GM23338 (cell line): ENCODE measurements around the gene ITPRID2. TPM values are rescaled to one million over a fixed set of nuclear protein-coding genes. Genes with fewer than 3 reads are reported as not detected.

ENCODE experiments used
- ATAC-seq: fragments of 200-7000 bp; cut with Tn5 transposase; 3 replicates; pipeline ENCODE4 v1.9.1; 2020
- DNase-seq: peaks from one replicate; pipeline ENCODE4 v3.0.0-alpha.2; 2015; ENCODE audit warnings: low spot score
- H2AFZ ChIP-seq: fragments of 200-600 bp; sonication (generic); 2 replicates; pipeline ENCODE4 v1.8.0; 2016; ENCODE audit warnings: antibody characterized with exemption, mild to moderate bottlenecking, moderate library complexity
- H3F3A ChIP-seq: fragments of 200-600 bp; sonication (generic); replicated peaks from 2 replicates; pipeline ENCODE4 v1.8.0; 2017; ENCODE audit warnings: antibody characterized with exemption, mixed run types, low read depth
- H3K27ac ChIP-seq: fragments of 200-600 bp; sonication (generic); 2 replicates; pipeline ENCODE4 v1.6.1; 2016; ENCODE audit warnings: low read depth
- H3K27me3 ChIP-seq: fragments of 200-600 bp; sonication (generic); 2 replicates; pipeline ENCODE4 v1.8.0; 2016; ENCODE audit warnings: mild to moderate bottlenecking, mixed run types, moderate library complexity; ENCODE audit not compliant: insufficient read depth
- H3K36me3 ChIP-seq: fragments of 200-600 bp; sonication (generic); 2 replicates; pipeline ENCODE4 v1.8.0; 2016; ENCODE audit warnings: mild to moderate bottlenecking; ENCODE audit not compliant: insufficient read depth
- H3K4me1 ChIP-seq: fragments of 200-600 bp; sonication (generic); 2 replicates; pipeline ENCODE4 v1.8.0; 2016; ENCODE audit warnings: mild to moderate bottlenecking, moderate library complexity; ENCODE audit not compliant: insufficient read depth
- H3K4me2 ChIP-seq: fragments of 200-600 bp; sonication (generic); 2 replicates; pipeline ENCODE4 v1.7.1; 2017; ENCODE audit warnings: mixed run types
- H3K4me3 ChIP-seq: fragments of 200-600 bp; sonication (generic); 2 replicates; pipeline ENCODE4 v1.6.1; 2016; ENCODE audit warnings: mixed run types
- H3K79me2 ChIP-seq: fragments of 200-600 bp; sonication (generic); replicated peaks from 2 replicates; pipeline ENCODE4 v1.8.0; 2017; ENCODE audit warnings: mild to moderate bottlenecking; ENCODE audit not compliant: insufficient read depth
- H3K9me2 ChIP-seq: fragments of 200-600 bp; sonication (generic); 2 replicates; pipeline ENCODE4 v1.8.0; 2017; ENCODE audit not compliant: insufficient read depth
- H4K20me1 ChIP-seq: fragments of 200-600 bp; sonication (generic); replicated peaks from 2 replicates; pipeline ENCODE4 v1.8.0; 2017; ENCODE audit warnings: mild to moderate bottlenecking; ENCODE audit not compliant: insufficient read depth
- H3K27ac Mint-ChIP-seq: 2 replicates; pipeline ENCODE4 v1.8.0; 2020; ENCODE audit warnings: inconsistent platforms, mild to moderate bottlenecking, moderate library complexity, mixed read lengths
- H3K27me3 Mint-ChIP-seq: 3 replicates; pipeline ENCODE4 v1.8.0; 2022; ENCODE audit warnings: low read depth, mild to moderate bottlenecking, moderate library complexity, mixed read lengths, inconsistent platforms; ENCODE audit not compliant: insufficient read depth, poor library complexity
- H3K36me3 Mint-ChIP-seq: 3 replicates; pipeline ENCODE4 v1.8.0; 2021; ENCODE audit warnings: low read depth, mild to moderate bottlenecking, inconsistent platforms, moderate library complexity, mixed read lengths
- H3K4me1 Mint-ChIP-seq: 3 replicates; pipeline ENCODE4 v1.8.0; 2020; ENCODE audit warnings: mild to moderate bottlenecking, inconsistent platforms, mixed read lengths
- H3K4me3 Mint-ChIP-seq: 3 replicates; pipeline ENCODE4 v1.8.0; 2021; ENCODE audit warnings: moderate library complexity, mild to moderate bottlenecking, inconsistent platforms, mixed read lengths
- H3K9me3 Mint-ChIP-seq: 3 replicates; pipeline ENCODE4 v1.8.0; 2020; ENCODE audit warnings: moderate library complexity, mild to moderate bottlenecking, inconsistent platforms, mixed read lengths
- CREB1 ChIP-seq: fragments of 250-450 bp; sonication (Bioruptor Pico); IDR thresholded peaks from 2 replicates; pipeline ENCODE4 v1.5.0; 2020; ENCODE audit warnings: low read depth, mild to moderate bottlenecking, moderate library complexity
- EZH2 ChIP-seq: fragments of 200-600 bp; sonication (generic); IDR thresholded peaks from one replicate; pipeline ENCODE4 v1.8.0; 2017; ENCODE audit warnings: antibody characterized with exemption, mild to moderate bottlenecking, low read depth; ENCODE audit not compliant: unreplicated experiment
- EZH2phosphoT487 ChIP-seq: fragments of 200-600 bp; sonication (generic); IDR thresholded peaks from one replicate; pipeline ENCODE4 v1.8.1; 2018; ENCODE audit warnings: antibody characterized with exemption; ENCODE audit not compliant: unreplicated experiment
- JUNB ChIP-seq: IDR thresholded peaks from one replicate; pipeline ENCODE4 v1.6.1; 2016; ENCODE audit warnings: antibody characterized with exemption; ENCODE audit not compliant: unreplicated experiment
- NANOG ChIP-seq: IDR thresholded peaks from 2 replicates; pipeline ENCODE4 v1.6.1; 2016; ENCODE audit warnings: antibody characterized with exemption, borderline replicate concordance
- POLR2AphosphoS5 ChIP-seq: IDR thresholded peaks from 2 replicates; pipeline ENCODE4 v1.6.1; 2016; ENCODE audit warnings: antibody characterized with exemption, low read depth
- STAT1 ChIP-seq: IDR thresholded peaks from one replicate; pipeline ENCODE4 v1.6.1; 2016; ENCODE audit warnings: antibody characterized with exemption; ENCODE audit not compliant: unreplicated experiment
- ZNF114 ChIP-seq: fragments of 250-450 bp; sonication (Bioruptor Pico); IDR thresholded peaks from 2 replicates; pipeline ENCODE4 v1.5.0; 2020; ENCODE audit warnings: mild to moderate bottlenecking, moderate library complexity
- ZNF331 ChIP-seq: fragments of 250-450 bp; sonication (Bioruptor Pico); IDR thresholded peaks from 2 replicates; pipeline ENCODE4 v1.5.0; 2020; ENCODE audit warnings: low read depth, mild to moderate bottlenecking, moderate library complexity
- polyA plus RNA-seq: library from polyadenylated mRNA; unstranded; fragments of >200 nt; fragmentation: Nextera tagmentation; extraction: Ambion mirVana; gene quantifications from 2 replicates; pipeline ENCODE4 v1.2.1, GENCODE V29; 2016
- total RNA-seq: library from RNA; depleted of rRNA; stranded (reverse); fragments of >200 nt; shearing (Covaris generic); gene quantifications from 2 replicates; pipeline ENCODE4 v1.2.3, GENCODE V29; 2014
- TF ChIP-seq, protein P1 (sequence below): IDR thresholded peaks from 2 replicates; pipeline ENCODE4 v1.6.1; 2016; ENCODE audit warnings: antibody characterized with exemption
- TF ChIP-seq, protein P2 (sequence below): IDR thresholded peaks from one replicate; pipeline ENCODE4 v1.6.1; 2018; ENCODE audit warnings: antibody characterized with exemption; ENCODE audit not compliant: unreplicated experiment
- TF ChIP-seq, protein P3 (sequence below): fragments of 250-450 bp; sonication (Bioruptor Pico); IDR thresholded peaks from 2 replicates; pipeline ENCODE4 v1.5.0; 2020; ENCODE audit warnings: mild to moderate bottlenecking, moderate library complexity
- TF ChIP-seq, protein P4 (sequence below), 2 experiments: fragments of 200-600 bp in 1 of 2; sonication (generic) in 1 of 2; conservative IDR thresholded peaks; 2 replicates each; pipeline versions ENCODE4 v1.5.1 to v1.6.1; 2016 to 2017; ENCODE audit warnings: antibody characterized with exemption in 2 of 2, low read depth in 2 of 2, mild to moderate bottlenecking in 2 of 2, moderate library complexity in 1 of 2

The ITPRID2 gene
- total and polyA plus RNA-seq, 2 experiments from 2014 or later: 4.4 to 12.0 TPM

DNA sequence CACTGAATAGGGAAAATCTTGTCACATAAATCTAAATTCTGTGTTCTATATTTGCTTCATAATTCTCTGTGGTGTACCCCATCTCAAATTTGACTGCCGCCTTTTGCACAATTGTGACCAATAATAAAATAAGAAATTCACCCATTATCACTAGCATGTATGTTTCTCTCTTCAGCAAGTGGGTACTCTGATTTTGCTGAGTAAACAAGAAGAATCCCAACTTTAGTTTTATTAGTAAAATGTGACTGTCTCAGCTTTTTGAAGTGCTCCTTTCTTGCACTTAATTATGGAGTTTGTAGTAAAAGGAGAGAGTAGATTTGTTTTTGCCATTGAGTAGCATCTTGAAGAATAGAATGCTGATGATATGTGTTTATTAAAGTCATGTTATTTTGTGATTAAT is 16.1 kb downstream of the ITPRID2 start:
- no peak overlapping the region for H3K4me3 ChIP-seq
- H3K4me2 ChIP-seq: no peak overlapping the region
- Mint-ChIP-seq H3K4me3 (no peak overlapping the region), H3K27me3 (no peaks in the 10 kb centered on the region), H3K27ac (no peak overlapping the region), H3K9me3 (no peaks in the 10 kb centered on the region), H3K4me1 (no peaks in the 10 kb centered on the region), H3K36me3 (no peaks in the 10 kb centered on the region)
- H3F3A ChIP-seq: no peaks in the 10 kb centered on the region
- H3K27me3 ChIP-seq: no peaks in the 10 kb centered on the region
- no peaks in the 10 kb centered on the region for H3K9me2 ChIP-seq
- H3K79me2 ChIP-seq: no peaks in the 10 kb centered on the region
- TF ChIP-seq, protein P1, sequence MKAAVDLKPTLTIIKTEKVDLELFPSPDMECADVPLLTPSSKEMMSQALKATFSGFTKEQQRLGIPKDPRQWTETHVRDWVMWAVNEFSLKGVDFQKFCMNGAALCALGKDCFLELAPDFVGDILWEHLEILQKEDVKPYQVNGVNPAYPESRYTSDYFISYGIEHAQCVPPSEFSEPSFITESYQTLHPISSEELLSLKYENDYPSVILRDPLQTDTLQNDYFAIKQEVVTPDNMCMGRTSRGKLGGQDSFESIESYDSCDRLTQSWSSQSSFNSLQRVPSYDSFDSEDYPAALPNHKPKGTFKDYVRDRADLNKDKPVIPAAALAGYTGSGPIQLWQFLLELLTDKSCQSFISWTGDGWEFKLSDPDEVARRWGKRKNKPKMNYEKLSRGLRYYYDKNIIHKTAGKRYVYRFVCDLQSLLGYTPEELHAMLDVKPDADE: no peak
- no peak for TF ChIP-seq EZH2
- no peak for TF ChIP-seq STAT1
- no peak for TF ChIP-seq ZNF114 (CRISPR knock-in tag)
- TF ChIP-seq POLR2AphosphoS5: no peak
- no peak for TF ChIP-seq JUNB
- no peak for TF ChIP-seq EZH2phosphoT487
- TF ChIP-seq ZNF331: no peak
- TF ChIP-seq, protein P2, sequence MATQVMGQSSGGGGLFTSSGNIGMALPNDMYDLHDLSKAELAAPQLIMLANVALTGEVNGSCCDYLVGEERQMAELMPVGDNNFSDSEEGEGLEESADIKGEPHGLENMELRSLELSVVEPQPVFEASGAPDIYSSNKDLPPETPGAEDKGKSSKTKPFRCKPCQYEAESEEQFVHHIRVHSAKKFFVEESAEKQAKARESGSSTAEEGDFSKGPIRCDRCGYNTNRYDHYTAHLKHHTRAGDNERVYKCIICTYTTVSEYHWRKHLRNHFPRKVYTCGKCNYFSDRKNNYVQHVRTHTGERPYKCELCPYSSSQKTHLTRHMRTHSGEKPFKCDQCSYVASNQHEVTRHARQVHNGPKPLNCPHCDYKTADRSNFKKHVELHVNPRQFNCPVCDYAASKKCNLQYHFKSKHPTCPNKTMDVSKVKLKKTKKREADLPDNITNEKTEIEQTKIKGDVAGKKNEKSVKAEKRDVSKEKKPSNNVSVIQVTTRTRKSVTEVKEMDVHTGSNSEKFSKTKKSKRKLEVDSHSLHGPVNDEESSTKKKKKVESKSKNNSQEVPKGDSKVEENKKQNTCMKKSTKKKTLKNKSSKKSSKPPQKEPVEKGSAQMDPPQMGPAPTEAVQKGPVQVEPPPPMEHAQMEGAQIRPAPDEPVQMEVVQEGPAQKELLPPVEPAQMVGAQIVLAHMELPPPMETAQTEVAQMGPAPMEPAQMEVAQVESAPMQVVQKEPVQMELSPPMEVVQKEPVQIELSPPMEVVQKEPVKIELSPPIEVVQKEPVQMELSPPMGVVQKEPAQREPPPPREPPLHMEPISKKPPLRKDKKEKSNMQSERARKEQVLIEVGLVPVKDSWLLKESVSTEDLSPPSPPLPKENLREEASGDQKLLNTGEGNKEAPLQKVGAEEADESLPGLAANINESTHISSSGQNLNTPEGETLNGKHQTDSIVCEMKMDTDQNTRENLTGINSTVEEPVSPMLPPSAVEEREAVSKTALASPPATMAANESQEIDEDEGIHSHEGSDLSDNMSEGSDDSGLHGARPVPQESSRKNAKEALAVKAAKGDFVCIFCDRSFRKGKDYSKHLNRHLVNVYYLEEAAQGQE: no peak
- no peak for TF ChIP-seq NANOG
- TF ChIP-seq, protein P3, sequence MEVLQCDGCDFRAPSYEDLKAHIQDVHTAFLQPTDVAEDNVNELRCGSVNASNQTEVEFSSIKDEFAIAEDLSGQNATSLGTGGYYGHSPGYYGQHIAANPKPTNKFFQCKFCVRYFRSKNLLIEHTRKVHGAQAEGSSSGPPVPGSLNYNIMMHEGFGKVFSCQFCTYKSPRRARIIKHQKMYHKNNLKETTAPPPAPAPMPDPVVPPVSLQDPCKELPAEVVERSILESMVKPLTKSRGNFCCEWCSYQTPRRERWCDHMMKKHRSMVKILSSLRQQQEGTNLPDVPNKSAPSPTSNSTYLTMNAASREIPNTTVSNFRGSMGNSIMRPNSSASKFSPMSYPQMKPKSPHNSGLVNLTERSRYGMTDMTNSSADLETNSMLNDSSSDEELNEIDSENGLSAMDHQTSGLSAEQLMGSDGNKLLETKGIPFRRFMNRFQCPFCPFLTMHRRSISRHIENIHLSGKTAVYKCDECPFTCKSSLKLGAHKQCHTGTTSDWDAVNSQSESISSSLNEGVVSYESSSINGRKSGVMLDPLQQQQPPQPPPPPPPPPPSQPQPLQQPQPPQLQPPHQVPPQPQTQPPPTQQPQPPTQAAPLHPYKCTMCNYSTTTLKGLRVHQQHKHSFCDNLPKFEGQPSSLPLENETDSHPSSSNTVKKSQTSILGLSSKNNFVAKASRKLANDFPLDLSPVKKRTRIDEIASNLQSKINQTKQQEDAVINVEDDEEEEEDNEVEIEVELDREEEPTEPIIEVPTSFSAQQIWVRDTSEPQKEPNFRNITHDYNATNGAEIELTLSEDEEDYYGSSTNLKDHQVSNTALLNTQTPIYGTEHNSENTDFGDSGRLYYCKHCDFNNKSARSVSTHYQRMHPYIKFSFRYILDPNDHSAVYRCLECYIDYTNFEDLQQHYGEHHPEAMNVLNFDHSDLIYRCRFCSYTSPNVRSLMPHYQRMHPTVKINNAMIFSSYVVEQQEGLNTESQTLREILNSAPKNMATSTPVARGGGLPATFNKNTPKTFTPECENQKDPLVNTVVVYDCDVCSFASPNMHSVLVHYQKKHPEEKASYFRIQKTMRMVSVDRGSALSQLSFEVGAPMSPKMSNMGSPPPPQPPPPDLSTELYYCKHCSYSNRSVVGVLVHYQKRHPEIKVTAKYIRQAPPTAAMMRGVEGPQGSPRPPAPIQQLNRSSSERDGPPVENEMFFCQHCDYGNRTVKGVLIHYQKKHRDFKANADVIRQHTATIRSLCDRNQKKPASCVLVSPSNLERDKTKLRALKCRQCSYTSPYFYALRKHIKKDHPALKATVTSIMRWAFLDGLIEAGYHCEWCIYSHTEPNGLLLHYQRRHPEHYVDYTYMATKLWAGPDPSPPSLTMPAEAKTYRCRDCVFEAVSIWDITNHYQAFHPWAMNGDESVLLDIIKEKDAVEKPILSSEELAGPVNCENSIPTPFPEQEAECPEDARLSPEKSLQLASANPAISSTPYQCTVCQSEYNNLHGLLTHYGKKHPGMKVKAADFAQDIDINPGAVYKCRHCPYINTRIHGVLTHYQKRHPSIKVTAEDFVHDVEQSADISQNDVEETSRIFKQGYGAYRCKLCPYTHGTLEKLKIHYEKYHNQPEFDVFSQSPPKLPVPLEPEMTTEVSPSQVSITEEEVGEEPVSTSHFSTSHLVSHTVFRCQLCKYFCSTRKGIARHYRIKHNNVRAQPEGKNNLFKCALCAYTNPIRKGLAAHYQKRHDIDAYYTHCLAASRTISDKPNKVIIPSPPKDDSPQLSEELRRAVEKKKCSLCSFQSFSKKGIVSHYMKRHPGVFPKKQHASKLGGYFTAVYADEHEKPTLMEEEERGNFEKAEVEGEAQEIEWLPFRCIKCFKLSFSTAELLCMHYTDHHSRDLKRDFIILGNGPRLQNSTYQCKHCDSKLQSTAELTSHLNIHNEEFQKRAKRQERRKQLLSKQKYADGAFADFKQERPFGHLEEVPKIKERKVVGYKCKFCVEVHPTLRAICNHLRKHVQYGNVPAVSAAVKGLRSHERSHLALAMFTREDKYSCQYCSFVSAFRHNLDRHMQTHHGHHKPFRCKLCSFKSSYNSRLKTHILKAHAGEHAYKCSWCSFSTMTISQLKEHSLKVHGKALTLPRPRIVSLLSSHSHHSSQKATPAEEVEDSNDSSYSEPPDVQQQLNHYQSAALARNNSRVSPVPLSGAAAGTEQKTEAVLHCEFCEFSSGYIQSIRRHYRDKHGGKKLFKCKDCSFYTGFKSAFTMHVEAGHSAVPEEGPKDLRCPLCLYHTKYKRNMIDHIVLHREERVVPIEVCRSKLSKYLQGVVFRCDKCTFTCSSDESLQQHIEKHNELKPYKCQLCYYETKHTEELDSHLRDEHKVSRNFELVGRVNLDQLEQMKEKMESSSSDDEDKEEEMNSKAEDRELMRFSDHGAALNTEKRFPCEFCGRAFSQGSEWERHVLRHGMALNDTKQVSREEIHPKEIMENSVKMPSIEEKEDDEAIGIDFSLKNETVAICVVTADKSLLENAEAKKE (CRISPR knock-in tag): no peak
- TF ChIP-seq, protein P4, sequence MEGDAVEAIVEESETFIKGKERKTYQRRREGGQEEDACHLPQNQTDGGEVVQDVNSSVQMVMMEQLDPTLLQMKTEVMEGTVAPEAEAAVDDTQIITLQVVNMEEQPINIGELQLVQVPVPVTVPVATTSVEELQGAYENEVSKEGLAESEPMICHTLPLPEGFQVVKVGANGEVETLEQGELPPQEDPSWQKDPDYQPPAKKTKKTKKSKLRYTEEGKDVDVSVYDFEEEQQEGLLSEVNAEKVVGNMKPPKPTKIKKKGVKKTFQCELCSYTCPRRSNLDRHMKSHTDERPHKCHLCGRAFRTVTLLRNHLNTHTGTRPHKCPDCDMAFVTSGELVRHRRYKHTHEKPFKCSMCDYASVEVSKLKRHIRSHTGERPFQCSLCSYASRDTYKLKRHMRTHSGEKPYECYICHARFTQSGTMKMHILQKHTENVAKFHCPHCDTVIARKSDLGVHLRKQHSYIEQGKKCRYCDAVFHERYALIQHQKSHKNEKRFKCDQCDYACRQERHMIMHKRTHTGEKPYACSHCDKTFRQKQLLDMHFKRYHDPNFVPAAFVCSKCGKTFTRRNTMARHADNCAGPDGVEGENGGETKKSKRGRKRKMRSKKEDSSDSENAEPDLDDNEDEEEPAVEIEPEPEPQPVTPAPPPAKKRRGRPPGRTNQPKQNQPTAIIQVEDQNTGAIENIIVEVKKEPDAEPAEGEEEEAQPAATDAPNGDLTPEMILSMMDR (conservative IDR thresholded peaks at IDR 0.05; ENCODE audit: low read depth in 2 of 2): no peak
- no peak for TF ChIP-seq CREB1 (CRISPR knock-in tag)
- no peaks in the 10 kb centered on the region for H3K36me3 ChIP-seq
- no peaks in the 10 kb centered on the region; the same call in 1 of the 2 replicates for H4K20me1 ChIP-seq
- ATAC-seq: no peak
- H3K27ac ChIP-seq: no peak overlapping the region
- H3K4me1 ChIP-seq: no peaks in the 10 kb centered on the region
- DNase-seq: no peak
- no peak overlapping the region for H2AFZ ChIP-seq
